ENCODE measurements around the gene GALNT9.
"Not testable (repeated sequence)": the region's sequence is repeated elsewhere in the genome, so short reads cannot be mapped to it uniquely, and the experiment has no call there.

DNA sequence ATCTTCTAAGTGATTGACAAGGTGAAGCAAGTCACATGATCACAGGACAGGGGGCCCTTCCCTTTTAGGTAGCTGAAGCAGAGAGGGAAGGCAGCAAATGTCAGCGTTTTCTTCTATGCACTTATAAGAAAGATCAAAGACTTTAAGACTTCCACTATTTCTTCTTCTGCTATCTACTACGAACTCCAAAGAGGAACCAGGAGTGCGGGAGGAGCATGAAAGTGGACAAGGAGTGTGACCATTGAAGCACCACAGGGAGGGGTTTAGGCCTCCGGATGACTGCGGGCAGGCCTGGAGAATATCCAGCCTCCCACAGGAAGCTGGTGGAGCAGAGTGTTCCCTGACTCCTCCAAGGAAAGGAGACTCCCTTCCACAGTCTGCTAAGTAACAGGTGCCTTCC lies 76.4 kb downstream of the GALNT9 start:
- TF ChIP-seq, protein P1, sequence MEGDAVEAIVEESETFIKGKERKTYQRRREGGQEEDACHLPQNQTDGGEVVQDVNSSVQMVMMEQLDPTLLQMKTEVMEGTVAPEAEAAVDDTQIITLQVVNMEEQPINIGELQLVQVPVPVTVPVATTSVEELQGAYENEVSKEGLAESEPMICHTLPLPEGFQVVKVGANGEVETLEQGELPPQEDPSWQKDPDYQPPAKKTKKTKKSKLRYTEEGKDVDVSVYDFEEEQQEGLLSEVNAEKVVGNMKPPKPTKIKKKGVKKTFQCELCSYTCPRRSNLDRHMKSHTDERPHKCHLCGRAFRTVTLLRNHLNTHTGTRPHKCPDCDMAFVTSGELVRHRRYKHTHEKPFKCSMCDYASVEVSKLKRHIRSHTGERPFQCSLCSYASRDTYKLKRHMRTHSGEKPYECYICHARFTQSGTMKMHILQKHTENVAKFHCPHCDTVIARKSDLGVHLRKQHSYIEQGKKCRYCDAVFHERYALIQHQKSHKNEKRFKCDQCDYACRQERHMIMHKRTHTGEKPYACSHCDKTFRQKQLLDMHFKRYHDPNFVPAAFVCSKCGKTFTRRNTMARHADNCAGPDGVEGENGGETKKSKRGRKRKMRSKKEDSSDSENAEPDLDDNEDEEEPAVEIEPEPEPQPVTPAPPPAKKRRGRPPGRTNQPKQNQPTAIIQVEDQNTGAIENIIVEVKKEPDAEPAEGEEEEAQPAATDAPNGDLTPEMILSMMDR (IDR thresholded peaks at IDR 0.05): not testable (repeated sequence)
- TF ChIP-seq POLR2A, EP300 (IDR thresholded peaks at IDR 0.05): not testable (repeated sequence)

All from tibial nerve (tissue), 4 donors.